Pancreas (tissue), 10 donors: ENCODE results near the gene MGST2. TPM values are rescaled to one million over a fixed set of nuclear protein-coding genes. Genes with fewer than 3 reads are reported as not detected.

ENCODE experiments used
- ATAC-seq, 4 donors: fragments of 200-7000 bp; cut with Tn5 transposase; one replicate each; pipeline versions ENCODE4 v1.8.0 to v1.9.1; 2020; ENCODE audit warnings: mild to moderate bottlenecking in 4 of 4, moderate library complexity in 4 of 4
- DNase-seq, 6 donors: peaks; one replicate each; pipeline ENCODE4 v3.0.0-alpha.2; 2020
- FAIRE-seq: peaks from 2 replicates; lab custom pipeline; 2012; peaks lifted over from hg19 to GRCh38; lab: Jason Lieb, UNC
- H3K27ac ChIP-seq, 4 donors: fragments of 200-600 bp; sonication (generic); 1 replicate in 3 of 4; 2 replicates in 1 of 4; pipeline versions ENCODE4 v1.5.0 to v1.8.0; 2020
- H3K27me3 ChIP-seq, 4 donors: fragments of 200-600 bp; one replicate each; pipeline ENCODE4 v1.8.0; 2021
- H3K36me3 ChIP-seq, 3 donors: fragments of 200-600 bp; sonication (generic) in 1 of 3; one replicate each; pipeline versions ENCODE4 v1.5.0 to v1.8.0; 2020 to 2021
- H3K4me1 ChIP-seq, 3 donors: fragments of 200-600 bp; one replicate each; pipeline ENCODE4 v1.8.0; 2021
- H3K4me3 ChIP-seq, 4 donors: fragments of 200-600 bp; sonication (generic) in 2 of 4; one replicate each; pipeline versions ENCODE4 v1.5.0 to v1.8.0; 2020 to 2021
- H3K9me3 ChIP-seq, 4 donors: fragments of 200-600 bp; one replicate each; pipeline ENCODE4 v1.8.0; 2021
- CTCF ChIP-seq, 4 donors: fragments of 200-600 bp; sonication (generic) in 3 of 4; IDR thresholded peaks; one replicate each; pipeline versions ENCODE4 v1.5.0 to v1.8.0; 2021; ENCODE audit warnings: antibody characterized with exemption in 4 of 4
- WGBS, 2 donors: extraction: QIAGEN DNeasy Blood & Tissue Kit; methylation state at CpG; one replicate each; pipeline ENCODE4 v1.1.7; 2013; 5-methylcytosine and 5-hydroxymethylcytosine counted together
- intact Hi-C, 3 donors: fragments of 100-400 bp; cut with DNase I; formaldehyde crosslinking; loops; one replicate each; pipeline versions ENCODE4 v1.11.1 to v1.14.2; 2022
- polyA plus RNA-seq, 2 donors: library from polyadenylated mRNA; stranded (reverse); fragments of 200-250 nt; gene quantifications; one replicate each; pipeline ENCODE4 v1.2.3, GENCODE V29; 2013
- total RNA-seq, 6 donors: library from RNA; stranded (reverse); fragmentation: NEBNext Ultra II Directional in 4 of 6; extraction: Animal tissue kit (Norgen Biotek cat#: 25700) in 4 of 6; gene quantifications; one replicate each; pipeline versions ENCODE4 v1.2.1 to v1.2.4, GENCODE V29; 2021 to 2023
- donor health status: healthy with polysubstance abuse.
- donor health status: DM: no; HTN: no; CAD: no; lungs with moderate emphysema.
- donor health status: DM: no; HTN: no; CAD: no.
- donor health status: control.
- donor health status: control.
- donor health status: Bipolar disorder and iron deficiency.
- donor health status: DM: yes; HTN: yes; CAD: no.
- donor health status: DM: no; HTN: no; CAD: no.
- donor health status: DM: no; HTN: no; CAD: no.
- donor health status: DM: yes; HTN: yes; CAD: no.

MGST2 gene
- total and polyA plus RNA-seq, 8 donors, result 23.9 to 60.8 (median 33.2) TPM

DNA sequence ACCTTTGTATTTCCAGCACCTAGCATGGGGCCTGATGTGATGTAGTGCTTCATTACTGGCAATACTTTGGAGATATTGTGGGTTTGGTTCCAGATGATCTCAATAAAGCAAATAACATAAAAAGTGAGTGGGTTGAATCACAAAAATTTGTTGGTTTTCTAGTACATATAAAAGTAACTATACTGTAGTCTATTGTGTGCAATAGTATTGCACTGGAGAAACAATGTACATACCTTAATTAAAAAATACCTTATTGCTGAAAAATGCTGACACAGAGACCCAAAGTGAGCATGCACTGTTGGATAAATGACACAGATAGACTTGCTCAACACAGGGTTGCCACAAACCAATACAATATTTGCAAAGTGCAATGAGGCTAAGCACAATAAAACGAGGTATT is 17.7 kb upstream of the MGST2 start:
- ATAC-seq (no peak), DNase-seq (no peak), FAIRE-seq (no peak)
- 62 to 71% methylated on average over 1 of the region's 1 CpG for whole genome bisulfite sequencing, 2 donors
- H3K36me3 ChIP-seq, result no peaks in the 10 kb centered on the region
- H3K4me3 ChIP-seq, result no peak overlapping the region
- H3K27ac ChIP-seq, result no peak overlapping the region
- intact Hi-C loops, result no loop called here
- no peaks in the 10 kb centered on the region for H3K27me3 ChIP-seq
- TF ChIP-seq CTCF (IDR thresholded peaks at IDR 0.05), result no peak
- no peaks in the 10 kb centered on the region for H3K4me1 ChIP-seq
- H3K9me3 ChIP-seq, result no peaks in the 10 kb centered on the region

DNA sequence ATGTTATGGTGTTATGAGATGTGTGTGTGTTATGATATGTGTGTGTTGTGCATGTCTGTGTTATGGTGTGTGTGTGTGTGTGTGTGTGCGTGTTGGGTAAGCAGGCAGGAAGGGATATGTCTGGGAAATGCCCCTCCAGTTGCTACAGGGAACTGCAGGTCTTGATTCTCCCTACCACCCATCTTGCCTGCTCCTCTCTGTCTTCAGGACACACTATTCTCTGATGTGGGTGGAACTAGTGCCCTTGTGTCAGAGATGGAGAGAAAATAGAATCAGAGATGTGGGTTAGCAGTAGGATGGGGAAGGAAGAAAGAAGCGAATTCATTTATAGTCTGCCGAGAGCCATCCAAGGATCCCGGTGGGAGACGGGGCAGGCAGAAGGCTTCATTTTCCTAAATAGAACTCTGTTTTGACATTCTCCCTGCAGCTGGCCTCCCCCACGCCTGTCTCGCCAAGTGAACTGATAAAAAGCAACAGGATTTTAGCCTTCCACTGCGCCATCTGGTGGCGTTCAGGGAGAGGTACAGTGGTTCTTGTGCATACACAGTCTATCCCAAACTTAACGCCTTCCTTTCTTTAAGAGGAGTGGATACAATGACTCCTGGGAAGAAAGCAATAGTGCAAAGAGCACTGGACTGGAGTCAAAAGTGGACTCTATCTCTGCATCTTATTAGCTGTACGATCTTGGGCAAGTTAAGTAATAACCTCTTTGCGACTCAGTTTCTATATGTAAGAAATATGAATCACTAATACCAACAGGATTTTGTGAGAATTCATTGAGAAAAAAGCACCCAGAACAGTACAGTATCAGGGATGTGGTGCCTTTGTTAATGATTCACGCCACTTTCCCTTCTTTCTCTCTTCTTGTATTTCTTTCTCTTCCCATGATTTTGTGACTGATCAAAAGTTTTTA is 14.1 kb upstream of the MGST2 start:
- no peaks in the 10 kb centered on the region for H3K27me3 ChIP-seq
- intact Hi-C loops, result no loop called here
- FAIRE-seq (peak; percentile 54), ATAC-seq (peak; percentile 79 to 92 (median 90)), DNase-seq (peak; percentile 54 to 83 (median 75))
- H3K27ac ChIP-seq, result no peak overlapping the region
- peak; percentile 78 to 94 (median 88) for TF ChIP-seq CTCF (IDR thresholded peaks at IDR 0.05)
- no peaks in the 10 kb centered on the region for H3K36me3 ChIP-seq
- no peak overlapping the region for H3K4me3 ChIP-seq
- H3K9me3 ChIP-seq, result no peaks in the 10 kb centered on the region
- 10 to 17% methylated on average over 13 of the region's 13 CpGs for WGBS, 2 donors
- H3K4me1 ChIP-seq, result peaks cover 0 to 6% (median 0%) of the 10 kb centered on the region in 3 donors

DNA sequence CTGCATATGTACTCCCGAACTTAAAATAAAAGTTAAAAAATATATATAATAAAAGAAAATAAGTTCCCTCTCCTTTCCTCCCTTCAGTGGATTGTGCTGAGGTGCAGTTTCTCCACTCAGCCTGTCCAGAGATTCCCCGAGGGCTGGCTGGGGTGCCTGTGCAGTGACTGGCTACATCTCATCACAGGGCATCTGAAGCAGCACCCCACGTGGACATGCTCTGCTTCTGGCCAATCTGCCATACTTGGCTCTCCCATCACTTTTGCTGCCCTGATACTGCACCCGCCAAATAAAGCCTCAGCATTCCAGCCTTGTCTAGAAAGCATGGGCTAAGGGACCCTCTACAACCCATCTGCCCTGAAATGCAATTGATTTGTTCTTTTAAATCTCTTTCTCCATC is 11.1 kb upstream of the MGST2 start:
- no peak for ATAC-seq
- peaks cover 0 to 11% (median 0%) of the 10 kb centered on the region in 3 donors for H3K4me1 ChIP-seq
- WGBS, 2 donors, result 72 to 87% methylated on average over 4 of the region's 4 CpGs
- H3K36me3 ChIP-seq, result no peaks in the 10 kb centered on the region
- DNase-seq, result no peak
- no peak overlapping the region for H3K27ac ChIP-seq
- no peaks in the 10 kb centered on the region for H3K9me3 ChIP-seq
- no peak for FAIRE-seq
- no peak overlapping the region for H3K4me3 ChIP-seq
- no peak for TF ChIP-seq CTCF (IDR thresholded peaks at IDR 0.05)
- H3K27me3 ChIP-seq, result no peaks in the 10 kb centered on the region
- intact Hi-C loops, result no loop called here

DNA sequence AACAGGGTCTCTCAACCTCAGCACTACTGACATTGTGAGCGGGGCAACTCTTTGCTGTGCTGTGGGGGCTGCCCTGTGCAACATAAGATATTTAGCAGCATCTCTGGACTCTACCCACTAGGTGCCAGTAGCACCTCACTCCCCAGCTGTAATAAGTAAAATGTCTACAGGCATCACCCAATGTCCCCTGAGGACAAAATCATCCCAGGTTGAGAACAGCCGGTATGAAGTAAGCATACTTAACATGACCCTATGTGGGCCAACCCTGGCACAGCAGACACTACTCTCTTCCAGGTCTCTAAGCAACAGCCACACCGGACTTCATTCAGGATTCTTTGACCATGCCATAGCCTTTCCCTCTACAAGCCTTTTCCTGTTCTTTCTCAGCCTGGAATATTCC is 10.5 kb upstream of the MGST2 start:
- intact Hi-C loops, result no loop called here
- no peak for FAIRE-seq
- H3K27me3 ChIP-seq, result no peaks in the 10 kb centered on the region

More for the DNA sequence above, 10.5 kb upstream of the MGST2 start:
- Histone ChIP-seq H3K4me3 (no peak overlapping the region), H3K36me3 (no peaks in the 10 kb centered on the region), H3K27ac (no peak overlapping the region), H3K4me1 (peaks cover 0 to 11% (median 0%) of the 10 kb centered on the region in 3 donors), H3K9me3 (no peaks in the 10 kb centered on the region)
- WGBS, 2 donors, result 59 to 63% methylated on average over 3 of the region's 3 CpGs
- DNase-seq (no peak), ATAC-seq (peak in 2 of 4 donors; percentile 18 to 35)
- no peak for TF ChIP-seq CTCF (IDR thresholded peaks at IDR 0.05)
